ENCODE data around the gene FMNL1. TPM values are rescaled to one million over a fixed set of nuclear protein-coding genes. Genes with fewer than 3 reads are reported as not detected.

The FMNL1 gene
- total and polyA plus RNA-seq, 10 of the 15 experiments (the other 5 are each of a cell fraction or from before 2014, with no cell fraction given) = 3.3 to 108 (median 19.5) TPM

GRCh38 chr17:45229681-45230409, 8.2 kb downstream of the FMNL1 start (continued):
- no peak for TF ChIP-seq ATF7 (IDR thresholded peaks at IDR 0.05; ENCODE audit: low read depth)
- TF ChIP-seq NR2C2 (IDR thresholded peaks at IDR 0.05; ENCODE audit: borderline replicate concordance, control insufficient read depth, insufficient read length, low read depth) = no peak
- no peak for TF ChIP-seq STAT1 (conservative IDR thresholded peaks at IDR 0.05)
- TF ChIP-seq TCF7 (IDR thresholded peaks at IDR 0.05; ENCODE audit: borderline replicate concordance) = no peak
- no peak for TF ChIP-seq SPI1 (IDR thresholded peaks at IDR 0.05; ENCODE audit: borderline replicate concordance, insufficient read depth, low read depth, low read length)
- no peak for TF ChIP-seq MLLT1 (IDR thresholded peaks at IDR 0.05)

GRCh38 chr17:45230410-45230786, 8.7 kb downstream of the FMNL1 start:
- peaks cover 52% of the 10 kb centered on the region for H3K4me1 ChIP-seq (ENCODE audit: control insufficient read depth, insufficient read depth, low read length)
- no peak overlapping the region for H3K4me3 ChIP-seq
- in situ Hi-C loops (cut with MboI) = no loop called here
- ChIA-PET POLR2A (interaction anchor here (0.5 to 11.4 kb wide), 9 partner anchors 9 to 263 kb away, joined by 3 to 140 read pairs (median 7); partner anchors contain the start of genes FMNL1, HEXIM2 and MAP3K14), RAD21 (ENCODE audit: unreplicated experiment) (interaction anchor here (0.6 to 10.1 kb wide), 6 partner anchors 10 to 95 kb away, joined by 3 to 225 read pairs (median 4); partner anchors contain the start of genes ACBD4, FMNL1 and MAP3K14), CTCF (interaction anchor here (1.3 to 12.8 kb wide), 8 partner anchors 11 to 183 kb away, joined by 3 to 429 read pairs (median 6); partner anchors contain the start of genes ACBD4 and FMNL1), SMC1A (ENCODE audit: uncharacterized antibody, unreplicated experiment) (interaction anchor here (1.0 to 11.4 kb wide), 6 partner anchors 13 to 159 kb away, joined by 3 to 201 read pairs (median 4); partner anchors contain the start of gene ACBD4)
- peaks cover 9 to 17% of the 10 kb centered on the region in 2 experiments; a peak in 3 of 4 replicates for H3K36me3 ChIP-seq (ENCODE audit: control insufficient read depth in 2 of 2, insufficient read depth in 2 of 2, low read length in 1 of 2)
- H3K27ac ChIP-seq (ENCODE audit: control insufficient read depth, insufficient read depth) = peak overlapping the region; percentile 100
- H3K27me3 ChIP-seq (replicated peaks in 1 of 2; ENCODE audit: control insufficient read depth in 2 of 2, insufficient read depth in 2 of 2, low read length in 1 of 2) = no peaks in the 10 kb centered on the region
- H2AFZ ChIP-seq (ENCODE audit: control insufficient read depth, low read depth, low read length) = no peak overlapping the region
- TF ChIP-seq SIN3A (IDR thresholded peaks at IDR 0.05; ENCODE audit: low read depth, low read length) (no peak), CREM (IDR thresholded peaks at IDR 0.05; ENCODE audit: low read depth) (no peak), ZNF207 (IDR thresholded peaks at IDR 0.05; ENCODE audit: borderline replicate concordance) (no peak), ZNF687 (IDR thresholded peaks at IDR 0.05) (no peak), JUNB (IDR thresholded peaks at IDR 0.05) (no peak), TCF3 (IDR thresholded peaks at IDR 0.05; ENCODE audit: borderline replicate concordance, insufficient read depth, low read depth, low read length) (no peak), MLLT1 (IDR thresholded peaks at IDR 0.05) (no peak), NFXL1 (IDR thresholded peaks at IDR 0.05; ENCODE audit: borderline replicate concordance) (no peak)
- ATAC-seq (no peak), FAIRE-seq (no peak), DNase-seq (ENCODE audit: low read depth, low spot score) (no peak)
- H4K20me1 ChIP-seq (ENCODE audit: control insufficient read depth, insufficient read depth) = no peaks in the 10 kb centered on the region
- H3K9me3 ChIP-seq (replicated peaks; ENCODE audit: control insufficient read depth, insufficient read depth, low read length) = no peaks in the 10 kb centered on the region
- peak overlapping the region; percentile 100; the same call in 1 of the 2 replicates for H3K4me2 ChIP-seq (ENCODE audit: control insufficient read depth, insufficient read depth)
- H3K9ac ChIP-seq (ENCODE audit: control insufficient read depth, insufficient read depth, low read length) = no peak overlapping the region
- intact Hi-C loops (cut with micrococcal nuclease; ENCODE audit: unreplicated experiment) = no loop called here
- no TSS peak for BruUV-seq (replicated peaks)
- peaks cover 58% of the 10 kb centered on the region for H3K79me2 ChIP-seq (ENCODE audit: control insufficient read depth, insufficient read depth, low read length)
- 16% methylated on average over 4 of the region's 4 CpGs for WGBS (ENCODE audit: insufficient coverage, insufficient replicate concordance, low lambda C conversion rate, missing lambda C conversion rate)
